OCI-LY3 (cell line): ENCODE data around the gene CTNNA3.

Experiments
- H2AFZ ChIP-seq: fragments of 200-600, 300-600 bp; shearing (Covaris generic); 2 replicates; pipeline ENCODE4 v1.6.0; 2014; ENCODE audit warnings: antibody characterized with exemption, low read depth, low read length
- H3K27ac ChIP-seq: fragments of 200-600, 300-600 bp; sonication (generic); 2 replicates; pipeline ENCODE4 v1.5.1; 2014; ENCODE audit warnings: mild to moderate bottlenecking, low read length, moderate library complexity, mixed read lengths
- H3K27me3 ChIP-seq: fragments of 200-600, 300-600 bp; sonication (generic); 2 replicates; pipeline ENCODE4 v1.6.1; 2014; ENCODE audit warnings: low read depth, low read length, mixed read lengths
- H3K36me3 ChIP-seq: fragments of 200-600, 300-600 bp; sonication (generic); replicated peaks from 2 replicates; pipeline ENCODE3; 2014; ENCODE audit warnings: low read depth, low read length, mixed read lengths
- H3K4me1 ChIP-seq: fragments of 300-600, 200-600 bp; sonication (generic); 2 replicates; pipeline ENCODE4 v1.6.1; 2014; ENCODE audit warnings: low read length, mixed read lengths
- H3K4me2 ChIP-seq: fragments of 200-600, 300-600 bp; sonication (generic); 2 replicates; pipeline ENCODE4 v1.6.1; 2014; ENCODE audit warnings: low read length, mixed read lengths
- H3K4me3 ChIP-seq: fragments of 300-600, 200-600 bp; sonication (generic); 2 replicates; pipeline ENCODE4 v1.5.1; 2014; ENCODE audit warnings: antibody characterized with exemption, mild to moderate bottlenecking, low read length, moderate library complexity
- H3K79me2 ChIP-seq: fragments of 300-600, 200-600 bp; shearing (Covaris generic); 2 replicates; pipeline ENCODE4 v1.6.1; 2014; ENCODE audit warnings: mild to moderate bottlenecking, low read length, mixed read lengths
- H3K9ac ChIP-seq: fragments of 300-600, 200-600 bp; shearing (Covaris generic); 2 replicates; pipeline ENCODE4 v1.6.0; 2014; ENCODE audit warnings: mild to moderate bottlenecking, low read length, moderate library complexity
- H3K9me3 ChIP-seq: fragments of 200-600, 300-600 bp; shearing (Covaris generic); 2 replicates; pipeline ENCODE4 v1.6.1; 2014; ENCODE audit warnings: low read length, mixed read lengths; ENCODE audit not compliant: insufficient read depth
- H4K20me1 ChIP-seq: fragments of 200-600, 300-600 bp; sonication (generic); 2 replicates; pipeline ENCODE4 v1.6.1; 2016; ENCODE audit warnings: low read length, mixed read lengths; ENCODE audit not compliant: insufficient read depth
- EZH2phosphoT487 ChIP-seq: fragments of 200-600 bp; shearing (Covaris generic); IDR thresholded peaks from 2 replicates; pipeline ENCODE4 v1.6.1; 2018; ENCODE audit warnings: antibody characterized with exemption, mixed run types, low read depth
- TF ChIP-seq, protein P1 (sequence below): fragments of 200-600, 300-600 bp; sonication (generic); IDR thresholded peaks from 2 replicates; pipeline ENCODE4 v1.5.1; 2014; ENCODE audit warnings: antibody characterized with exemption, low read length, low read depth

The CTNNA3 gene

DNA sequence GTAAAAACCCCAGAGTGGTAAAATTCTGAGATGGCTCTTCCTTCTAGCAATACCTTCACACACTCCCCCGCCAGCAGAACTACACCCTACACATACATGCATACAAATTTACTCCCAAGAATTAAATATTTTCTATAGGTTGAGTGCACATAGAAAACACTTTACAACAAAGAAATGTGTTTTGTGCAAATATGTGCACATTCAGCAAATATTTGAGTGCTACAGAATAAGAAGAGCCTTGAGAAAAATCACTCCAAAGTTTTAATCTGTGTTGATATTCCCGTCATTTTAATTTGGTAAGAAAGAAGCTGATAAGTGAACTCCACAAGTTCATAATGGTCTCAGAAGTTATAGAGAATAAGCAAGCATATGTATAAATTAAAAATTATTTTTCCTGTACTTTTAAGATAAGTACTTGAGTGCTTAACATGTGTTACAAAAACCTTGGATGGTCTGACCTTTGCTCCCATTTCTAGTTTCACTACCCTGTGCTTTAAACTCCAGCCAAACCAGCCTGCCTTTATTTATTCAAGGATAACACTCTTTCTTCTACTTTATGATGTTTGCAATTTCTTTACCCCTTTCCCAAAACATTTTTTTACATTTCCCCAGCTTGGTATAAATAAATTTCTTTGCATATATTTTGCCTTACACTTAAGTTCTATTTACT is 1503.7 kb downstream of the CTNNA3 start:
- H3K9ac ChIP-seq, result no peak overlapping the region
- no peak overlapping the region for H2AFZ ChIP-seq
- no peaks in the 10 kb centered on the region for H3K9me3 ChIP-seq
- no peak for TF ChIP-seq EZH2phosphoT487
- TF ChIP-seq, protein P1, sequence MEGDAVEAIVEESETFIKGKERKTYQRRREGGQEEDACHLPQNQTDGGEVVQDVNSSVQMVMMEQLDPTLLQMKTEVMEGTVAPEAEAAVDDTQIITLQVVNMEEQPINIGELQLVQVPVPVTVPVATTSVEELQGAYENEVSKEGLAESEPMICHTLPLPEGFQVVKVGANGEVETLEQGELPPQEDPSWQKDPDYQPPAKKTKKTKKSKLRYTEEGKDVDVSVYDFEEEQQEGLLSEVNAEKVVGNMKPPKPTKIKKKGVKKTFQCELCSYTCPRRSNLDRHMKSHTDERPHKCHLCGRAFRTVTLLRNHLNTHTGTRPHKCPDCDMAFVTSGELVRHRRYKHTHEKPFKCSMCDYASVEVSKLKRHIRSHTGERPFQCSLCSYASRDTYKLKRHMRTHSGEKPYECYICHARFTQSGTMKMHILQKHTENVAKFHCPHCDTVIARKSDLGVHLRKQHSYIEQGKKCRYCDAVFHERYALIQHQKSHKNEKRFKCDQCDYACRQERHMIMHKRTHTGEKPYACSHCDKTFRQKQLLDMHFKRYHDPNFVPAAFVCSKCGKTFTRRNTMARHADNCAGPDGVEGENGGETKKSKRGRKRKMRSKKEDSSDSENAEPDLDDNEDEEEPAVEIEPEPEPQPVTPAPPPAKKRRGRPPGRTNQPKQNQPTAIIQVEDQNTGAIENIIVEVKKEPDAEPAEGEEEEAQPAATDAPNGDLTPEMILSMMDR, result no peak
- H3K79me2 ChIP-seq, result no peaks in the 10 kb centered on the region
- no peaks in the 10 kb centered on the region for H3K4me1 ChIP-seq
- H3K36me3 ChIP-seq, result no peaks in the 10 kb centered on the region
- no peak overlapping the region for H3K27ac ChIP-seq
- no peaks in the 10 kb centered on the region for H4K20me1 ChIP-seq
- no peak overlapping the region for H3K4me2 ChIP-seq
- no peaks in the 10 kb centered on the region for H3K27me3 ChIP-seq
- H3K4me3 ChIP-seq, result no peak overlapping the region

DNA sequence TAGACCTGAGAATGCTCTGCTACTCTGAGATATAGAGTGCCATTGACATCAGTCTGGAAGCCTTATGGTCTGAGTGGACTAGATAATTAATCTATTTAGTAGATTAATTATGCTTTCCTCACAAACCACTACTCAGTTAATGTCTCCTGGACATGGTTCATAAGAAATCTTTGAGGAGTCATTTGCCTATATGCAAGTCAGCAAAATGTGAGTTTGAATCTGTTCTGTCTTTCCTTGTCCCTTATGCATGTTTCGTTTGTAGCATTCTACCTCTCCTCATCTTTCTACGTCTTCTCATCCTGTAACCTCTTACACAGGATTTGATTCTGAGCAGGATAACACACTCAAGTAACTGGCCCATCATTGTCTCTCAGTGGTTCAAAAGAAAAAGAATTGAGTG is 1505.6 kb downstream of the CTNNA3 start:
- H3K4me2 ChIP-seq, result no peak overlapping the region
- H3K27me3 ChIP-seq, result no peaks in the 10 kb centered on the region
- H4K20me1 ChIP-seq, result no peaks in the 10 kb centered on the region
- no peak overlapping the region for H2AFZ ChIP-seq
- H3K36me3 ChIP-seq, result no peaks in the 10 kb centered on the region
- TF ChIP-seq, protein P1, result no peak
- TF ChIP-seq EZH2phosphoT487, result no peak
- no peaks in the 10 kb centered on the region for H3K9me3 ChIP-seq
- H3K4me3 ChIP-seq, result no peak overlapping the region
- no peaks in the 10 kb centered on the region for H3K4me1 ChIP-seq
- no peak overlapping the region for H3K9ac ChIP-seq
- H3K27ac ChIP-seq, result no peak overlapping the region
- H3K79me2 ChIP-seq, result no peaks in the 10 kb centered on the region

DNA sequence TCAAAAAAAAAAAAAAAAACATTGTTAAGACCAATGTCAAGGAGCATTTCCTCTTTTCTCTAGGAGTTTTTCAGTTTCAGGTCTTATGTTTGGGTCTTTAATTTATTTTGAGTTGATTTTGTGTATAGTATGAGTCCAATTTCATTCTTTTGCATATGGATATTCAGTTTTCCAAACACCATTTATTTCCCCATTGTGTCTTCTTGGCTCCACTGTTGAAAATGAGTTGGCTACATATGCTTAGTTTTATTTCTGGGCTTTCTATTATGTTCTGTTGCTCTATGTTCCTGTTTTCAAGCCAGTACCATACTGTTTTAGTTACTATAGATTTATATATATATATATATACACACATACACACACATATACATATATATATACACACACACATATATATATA is 1506.7 kb downstream of the CTNNA3 start:
- Histone ChIP-seq H3K27me3 (no peaks in the 10 kb centered on the region), H3K36me3 (no peaks in the 10 kb centered on the region), H3K4me2 (no peak overlapping the region), H3K79me2 (no peaks in the 10 kb centered on the region), H3K4me3 (no peak overlapping the region), H3K9ac (no peak overlapping the region), H4K20me1 (no peaks in the 10 kb centered on the region), H3K27ac (no peak overlapping the region), H2AFZ (no peak overlapping the region), H3K4me1 (no peaks in the 10 kb centered on the region), H3K9me3 (no peaks in the 10 kb centered on the region)
- TF ChIP-seq, protein P1, result no peak
- no peak for TF ChIP-seq EZH2phosphoT487

DNA sequence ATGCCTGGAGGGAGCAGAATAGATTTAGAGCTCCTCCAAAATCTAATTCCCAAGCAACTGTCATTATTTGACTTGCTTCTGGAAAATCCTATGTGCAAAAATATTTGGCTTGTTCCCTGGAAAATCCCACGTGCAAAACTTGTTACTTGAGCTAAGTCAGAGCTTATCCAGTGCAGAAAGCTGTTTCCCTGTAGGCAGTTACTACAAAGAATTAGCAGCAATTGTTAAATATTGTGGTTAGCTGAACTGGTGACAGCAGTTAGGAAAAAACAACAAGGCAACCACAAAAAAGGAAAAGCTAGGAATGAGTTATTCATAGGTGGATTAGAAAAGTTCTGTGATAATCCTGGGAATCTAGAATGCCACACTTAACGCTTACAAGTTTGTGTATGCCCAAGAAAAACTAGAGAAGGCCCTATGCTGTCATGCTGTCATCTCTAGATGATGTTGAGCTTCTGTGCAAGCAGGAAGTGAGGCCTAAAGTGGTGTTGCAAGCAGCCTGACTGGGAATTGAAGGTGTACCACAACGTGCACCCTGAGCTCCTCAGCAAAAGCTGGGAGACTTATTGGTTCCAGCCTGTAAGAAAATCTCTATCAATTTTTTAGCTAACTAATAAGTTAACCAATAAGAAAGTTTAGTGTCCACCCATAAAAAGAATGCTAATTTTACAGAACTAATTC is 1508.8 kb downstream of the CTNNA3 start:
- Histone ChIP-seq H3K79me2 (no peaks in the 10 kb centered on the region), H4K20me1 (no peaks in the 10 kb centered on the region), H3K9ac (no peak overlapping the region), H3K4me3 (no peak overlapping the region), H3K36me3 (no peaks in the 10 kb centered on the region), H3K4me2 (no peak overlapping the region), H3K9me3 (no peaks in the 10 kb centered on the region), H3K4me1 (no peaks in the 10 kb centered on the region), H3K27me3 (no peaks in the 10 kb centered on the region), H2AFZ (no peak overlapping the region), H3K27ac (no peak overlapping the region)
- TF ChIP-seq, protein P1, result no peak
- TF ChIP-seq EZH2phosphoT487, result no peak
